Hepatocyte (in vitro differentiated cells): ENCODE results near the gene ECT2L. TPM values are rescaled to one million over a fixed set of nuclear protein-coding genes. Genes with fewer than 3 reads are reported as not detected.

ENCODE experiments used
- DNase-seq: peaks from one replicate; pipeline ENCODE4 v3.0.0-alpha.2; 2016; ENCODE audit warnings: low spot score
- H2AFZ ChIP-seq: fragments of 200-600 bp; sonication (generic); 2 replicates; pipeline ENCODE4 v1.6.0; 2016; ENCODE audit warnings: antibody characterized with exemption, mild to moderate bottlenecking
- H3K27ac ChIP-seq: fragments of 200-600 bp; sonication (generic); 2 replicates; pipeline ENCODE4 v1.5.1; 2016; ENCODE audit warnings: mild to moderate bottlenecking
- H3K27me3 ChIP-seq: fragments of 200-600 bp; sonication (generic); 2 replicates; pipeline ENCODE4 v1.6.1; 2016
- H3K36me3 ChIP-seq: fragments of 200-600 bp; sonication (generic); replicated peaks from 2 replicates; pipeline ENCODE4 v1.5.1; 2016; ENCODE audit warnings: low read depth; ENCODE audit not compliant: insufficient read depth
- H3K4me1 ChIP-seq: fragments of 200-600 bp; sonication (generic); 2 replicates; pipeline ENCODE4 v1.5.1; 2016; ENCODE audit warnings: mild to moderate bottlenecking, moderate library complexity; ENCODE audit not compliant: insufficient read depth
- H3K4me2 ChIP-seq: fragments of 200-600 bp; sonication (generic); 2 replicates; pipeline ENCODE4 v1.6.0; 2016
- H3K4me3 ChIP-seq: fragments of 200-600 bp; sonication (generic); 2 replicates; pipeline ENCODE4 v1.5.1; 2016; ENCODE audit warnings: mild to moderate bottlenecking
- H3K79me2 ChIP-seq: fragments of 200-600 bp; sonication (generic); 2 replicates; pipeline ENCODE4 v1.6.0; 2017; ENCODE audit warnings: mild to moderate bottlenecking
- H3K9me2 ChIP-seq: fragments of 200-600 bp; sonication (generic); replicated peaks from 2 replicates; pipeline ENCODE4 v1.6.0; 2017; ENCODE audit warnings: mild to moderate bottlenecking; ENCODE audit not compliant: insufficient read depth
- H3K9me3 ChIP-seq: fragments of 200-600 bp; sonication (generic); 2 replicates; pipeline ENCODE4 v1.5.1; 2016; ENCODE audit warnings: low read depth, mild to moderate bottlenecking
- H4K20me1 ChIP-seq: fragments of 200-600 bp; sonication (generic); 2 replicates; pipeline ENCODE4 v1.6.0; 2016; ENCODE audit warnings: mild to moderate bottlenecking; ENCODE audit not compliant: insufficient read depth, poor library complexity, severe bottlenecking
- EZH2 ChIP-seq: fragments of 200-600 bp; sonication (generic); IDR thresholded peaks from 2 replicates; pipeline ENCODE4 v1.6.1; 2016; ENCODE audit warnings: antibody characterized with exemption, mild to moderate bottlenecking, borderline replicate concordance
- EZH2phosphoT487 ChIP-seq: fragments of 200-600 bp; sonication (generic); IDR thresholded peaks from one replicate; pipeline ENCODE4 v1.6.1; 2018; ENCODE audit warnings: antibody characterized with exemption, mild to moderate bottlenecking, low read depth, moderate library complexity; ENCODE audit not compliant: unreplicated experiment, severe bottlenecking
- WGBS: methylation state at CpG from one replicate; pipeline ENCODE4 v1.1.6; 2016; ENCODE audit warnings: low lambda C conversion rate; ENCODE audit errors: missing lambda C conversion rate; 5-methylcytosine and 5-hydroxymethylcytosine counted together
- polyA plus RNA-seq: library from polyadenylated mRNA; unstranded; fragments of >200 nt; fragmentation: Nextera tagmentation; extraction: Ambion mirVana; gene quantifications from 2 replicates; pipeline ENCODE4 v1.2.1, GENCODE V29; 2016
- total RNA-seq: library from RNA; depleted of rRNA; stranded (reverse); fragments of >200 nt; gene quantifications from 2 replicates; pipeline ENCODE4 v1.2.3, GENCODE V29; 2014
- TF ChIP-seq, protein P1 (sequence below): fragments of 200-600 bp; sonication (generic); IDR thresholded peaks from 2 replicates; pipeline ENCODE4 v1.5.1; 2016; ENCODE audit warnings: antibody characterized with exemption, mild to moderate bottlenecking; ENCODE audit not compliant: poor library complexity

The ECT2L gene
- total and polyA plus RNA-seq, 2 experiments from 2014 or later, result not detected

DNA sequence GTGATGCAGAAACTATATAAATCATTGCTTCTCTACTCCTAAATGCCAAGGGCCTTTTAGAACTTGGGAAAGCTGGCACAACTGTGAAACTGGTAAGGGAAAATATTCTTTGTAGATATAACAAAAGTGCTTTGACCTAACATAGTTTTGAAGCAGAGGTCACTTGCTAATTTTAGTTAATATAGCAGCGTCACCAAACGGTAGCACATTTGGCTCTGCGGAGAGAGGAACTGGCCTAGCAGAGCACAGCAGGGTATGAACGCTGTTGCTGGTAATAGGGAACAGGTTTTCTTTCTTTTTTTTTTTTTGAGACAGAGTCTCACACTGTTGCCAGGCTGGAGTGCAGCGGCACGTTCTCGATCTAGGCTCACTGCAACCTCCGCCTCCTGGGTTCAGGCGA lies 67.4 kb downstream of the ECT2L start:
- no peaks in the 10 kb centered on the region for H3K36me3 ChIP-seq
- no peak for DNase-seq
- no peaks in the 10 kb centered on the region for H3K79me2 ChIP-seq
- H3K4me2 ChIP-seq, result no peak overlapping the region
- no peak overlapping the region for H3K4me3 ChIP-seq
- no peaks in the 10 kb centered on the region for H3K9me3 ChIP-seq
- no peak overlapping the region for H2AFZ ChIP-seq
- 93% methylated on average over 9 of the region's 9 CpGs for WGBS
- no peak overlapping the region for H3K27ac ChIP-seq
- H3K4me1 ChIP-seq, result no peaks in the 10 kb centered on the region
- H4K20me1 ChIP-seq, result no peaks in the 10 kb centered on the region
- H3K9me2 ChIP-seq, result no peaks in the 10 kb centered on the region
- TF ChIP-seq, protein P1, sequence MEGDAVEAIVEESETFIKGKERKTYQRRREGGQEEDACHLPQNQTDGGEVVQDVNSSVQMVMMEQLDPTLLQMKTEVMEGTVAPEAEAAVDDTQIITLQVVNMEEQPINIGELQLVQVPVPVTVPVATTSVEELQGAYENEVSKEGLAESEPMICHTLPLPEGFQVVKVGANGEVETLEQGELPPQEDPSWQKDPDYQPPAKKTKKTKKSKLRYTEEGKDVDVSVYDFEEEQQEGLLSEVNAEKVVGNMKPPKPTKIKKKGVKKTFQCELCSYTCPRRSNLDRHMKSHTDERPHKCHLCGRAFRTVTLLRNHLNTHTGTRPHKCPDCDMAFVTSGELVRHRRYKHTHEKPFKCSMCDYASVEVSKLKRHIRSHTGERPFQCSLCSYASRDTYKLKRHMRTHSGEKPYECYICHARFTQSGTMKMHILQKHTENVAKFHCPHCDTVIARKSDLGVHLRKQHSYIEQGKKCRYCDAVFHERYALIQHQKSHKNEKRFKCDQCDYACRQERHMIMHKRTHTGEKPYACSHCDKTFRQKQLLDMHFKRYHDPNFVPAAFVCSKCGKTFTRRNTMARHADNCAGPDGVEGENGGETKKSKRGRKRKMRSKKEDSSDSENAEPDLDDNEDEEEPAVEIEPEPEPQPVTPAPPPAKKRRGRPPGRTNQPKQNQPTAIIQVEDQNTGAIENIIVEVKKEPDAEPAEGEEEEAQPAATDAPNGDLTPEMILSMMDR, result no peak
- TF ChIP-seq EZH2 (no peak), EZH2phosphoT487 (no peak)
- no peaks in the 10 kb centered on the region for H3K27me3 ChIP-seq

DNA sequence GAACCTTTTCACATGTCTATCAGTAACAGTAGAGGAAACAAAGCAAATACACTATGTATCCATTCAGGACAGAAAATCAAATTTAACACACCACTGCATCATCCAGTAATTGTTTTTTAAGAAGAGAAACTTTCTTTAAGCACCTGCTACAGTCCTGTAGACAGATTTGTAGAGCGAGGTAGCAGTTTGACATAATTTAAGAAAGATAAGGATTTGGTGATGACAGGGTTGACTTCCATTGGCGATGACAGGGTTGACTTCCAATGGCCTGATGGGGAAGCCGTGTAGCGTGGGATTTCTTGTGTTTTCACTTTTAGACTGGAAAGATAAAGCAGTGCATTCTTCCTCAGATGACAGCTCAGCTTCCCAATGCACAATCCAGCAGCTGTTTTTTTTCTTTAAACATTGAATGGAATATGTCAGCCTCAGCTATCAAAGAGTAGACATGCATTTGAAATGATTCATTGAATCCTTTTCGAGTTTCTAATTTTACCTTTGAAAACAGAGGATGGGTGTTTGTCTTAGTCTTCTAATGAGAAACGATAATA lies 68.5 kb downstream of the ECT2L start:
- no peak overlapping the region for H3K27ac ChIP-seq
- no peaks in the 10 kb centered on the region for H3K9me3 ChIP-seq
- H3K36me3 ChIP-seq, result no peaks in the 10 kb centered on the region
- H3K79me2 ChIP-seq, result no peaks in the 10 kb centered on the region
- no peaks in the 10 kb centered on the region for H3K27me3 ChIP-seq
- no peak for DNase-seq
- 66% methylated on average over 6 of the region's 6 CpGs for WGBS
- H3K4me3 ChIP-seq, result no peak overlapping the region
- H3K4me2 ChIP-seq, result no peak overlapping the region
- TF ChIP-seq EZH2phosphoT487 (no peak), EZH2 (no peak)
- TF ChIP-seq, protein P1, result no peak
- no peaks in the 10 kb centered on the region for H4K20me1 ChIP-seq
- H3K9me2 ChIP-seq, result no peaks in the 10 kb centered on the region
- no peak overlapping the region for H2AFZ ChIP-seq
- peaks cover 4% of the 10 kb centered on the region for H3K4me1 ChIP-seq

DNA sequence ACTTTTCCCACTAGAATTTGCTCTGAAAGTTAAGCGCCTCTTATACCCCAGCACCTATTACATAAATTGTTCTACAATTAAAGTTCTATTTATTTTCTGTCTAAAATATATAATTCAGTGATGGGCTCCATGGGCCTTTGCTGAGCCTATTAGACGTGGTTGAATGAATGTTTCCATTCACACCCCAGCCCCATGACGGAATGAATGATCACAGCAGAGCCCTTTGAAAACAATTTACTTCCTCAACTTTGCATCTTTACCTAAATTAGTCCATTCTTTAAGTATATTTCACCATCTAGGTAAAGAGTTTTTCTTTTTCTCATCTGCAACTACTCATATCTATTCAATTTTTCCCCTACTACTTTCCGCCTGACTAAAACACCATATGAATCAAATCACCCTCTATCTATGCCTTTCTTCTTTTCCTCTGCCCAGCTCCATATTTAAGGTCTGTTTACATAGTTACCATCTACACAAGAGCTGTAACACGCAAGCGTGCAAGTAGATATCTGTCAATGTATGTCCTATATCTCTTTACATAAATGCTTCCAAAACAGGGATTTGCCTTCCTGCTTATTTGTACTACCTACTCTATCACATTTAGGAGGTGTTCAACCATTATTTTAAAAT lies 69.7 kb downstream of the ECT2L start:
- 96% methylated on average over 6 of the region's 6 CpGs for WGBS
- Histone ChIP-seq H4K20me1 (no peaks in the 10 kb centered on the region), H3K9me3 (no peaks in the 10 kb centered on the region), H2AFZ (no peak overlapping the region), H3K79me2 (no peaks in the 10 kb centered on the region), H3K4me2 (no peak overlapping the region), H3K27me3 (no peaks in the 10 kb centered on the region), H3K27ac (no peak overlapping the region), H3K4me3 (no peak overlapping the region), H3K9me2 (no peaks in the 10 kb centered on the region), H3K36me3 (no peaks in the 10 kb centered on the region), H3K4me1 (peaks cover 6% of the 10 kb centered on the region)
- TF ChIP-seq, protein P1, result no peak
- TF ChIP-seq EZH2phosphoT487, result no peak
- TF ChIP-seq EZH2, result no peak
- DNase-seq, result no peak
